GM12878 (cell line): ENCODE results near the gene RAD51. TPM values are rescaled to one million over a fixed set of nuclear protein-coding genes. Genes with fewer than 3 reads are reported as not detected.

Experiments used
- BHLHE40 ChIP-seq, 2 experiments: fragments of 450-650 bp in 1 of 2; IDR thresholded peaks; 2 replicates each; pipeline ENCODE4 v1.6.1; 2011 to 2017; ENCODE audit warnings: low read depth in 2 of 2, borderline replicate concordance in 1 of 2, improper control_type of control experiment in 1 of 2, low read length in 1 of 2, mild to moderate bottlenecking in 1 of 2
- CBX5 ChIP-seq: sonication (generic); IDR thresholded peaks from 2 replicates; pipeline ENCODE4 v1.6.1; 2016; ENCODE audit warnings: low read depth, moderate library complexity, mild to moderate bottlenecking, inconsistent platforms
- CHD1 ChIP-seq: IDR thresholded peaks from 2 replicates; pipeline ENCODE4 v1.6.1; 2012; ENCODE audit warnings: low read depth, low read length, improper control_type of control experiment
- CREM ChIP-seq: IDR thresholded peaks from 2 replicates; pipeline ENCODE4 v1.6.1; 2014; ENCODE audit warnings: antibody characterized with exemption, low read depth
- ETV6 ChIP-seq, 2 experiments: fragments of 450-650 bp in 1 of 2; IDR thresholded peaks in 1 of 2; conservative IDR thresholded peaks in 1 of 2; 2 replicates each; pipeline ENCODE4 v1.6.1; 2014; ENCODE audit warnings: antibody characterized with exemption in 1 of 2, borderline replicate concordance in 1 of 2, low read depth in 1 of 2, mild to moderate bottlenecking in 1 of 2, moderate library complexity in 1 of 2
- FOXM1 ChIP-seq: IDR thresholded peaks from 2 replicates; pipeline ENCODE4 v1.6.1; 2012; ENCODE audit warnings: low read depth, mild to moderate bottlenecking, inconsistent platforms, low read length, moderate library complexity
- HCFC1 ChIP-seq: fragments of 150-350 bp; IDR thresholded peaks from 2 replicates; pipeline ENCODE4 v1.6.1; 2014; ENCODE audit warnings: low read length
- HDAC2 ChIP-seq: fragments of 200-600 bp; sonication (generic); IDR thresholded peaks from 2 replicates; pipeline ENCODE4 v1.6.1; 2017
- IKZF2 ChIP-seq, 2 experiments: fragments of 450-650 bp; IDR thresholded peaks; 2 replicates each; pipeline ENCODE4 v1.6.1; 2017; ENCODE audit warnings: mild to moderate bottlenecking in 2 of 2, moderate library complexity in 2 of 2
- IRF4 ChIP-seq: IDR thresholded peaks from 2 replicates; pipeline ENCODE4 v1.6.1; 2011; ENCODE audit warnings: low read depth, low read length
- MEF2B ChIP-seq: fragments of 450-650 bp; IDR thresholded peaks from 2 replicates; pipeline ENCODE4 v1.6.1; 2018; ENCODE audit warnings: mild to moderate bottlenecking, moderate library complexity; ENCODE audit not compliant: partially characterized antibody, poor library complexity, severe bottlenecking
- MLLT1 ChIP-seq: fragments of 450-650 bp; IDR thresholded peaks from 2 replicates; pipeline ENCODE4 v1.6.1; 2016; ENCODE audit warnings: mild to moderate bottlenecking
- MYC ChIP-seq: IDR thresholded peaks from 2 replicates; pipeline ENCODE4 v1.6.1; 2011; ENCODE audit warnings: mild to moderate bottlenecking, low read length, moderate library complexity, inconsistent platforms; ENCODE audit not compliant: insufficient read depth, insufficient replicate concordance, insufficient read length, severe bottlenecking
- NFXL1 ChIP-seq: fragments of 450-650 bp; IDR thresholded peaks from 2 replicates; pipeline ENCODE4 v1.6.1; 2017; ENCODE audit warnings: antibody characterized with exemption, mild to moderate bottlenecking, borderline replicate concordance
- NR2C1 ChIP-seq: fragments of 450-650 bp; IDR thresholded peaks from 2 replicates; pipeline ENCODE4 v1.6.1; 2017; ENCODE audit warnings: antibody characterized with exemption, mild to moderate bottlenecking, moderate library complexity
- POU2F2 ChIP-seq: IDR thresholded peaks from 3 replicates; pipeline ENCODE4 v1.6.1; 2011; ENCODE audit warnings: low read depth, mild to moderate bottlenecking, low read length, borderline replicate concordance
- SMAD5 ChIP-seq: IDR thresholded peaks from 2 replicates; pipeline ENCODE4 v1.6.1; 2016; ENCODE audit warnings: antibody characterized with exemption, low read depth
- SP1 ChIP-seq: IDR thresholded peaks from one replicate; pipeline ENCODE4 v1.6.1; 2011; ENCODE audit warnings: low read depth, low read length
- SREBF1 ChIP-seq: IDR thresholded peaks from 2 replicates; pipeline ENCODE4 v1.6.1; 2012; ENCODE audit warnings: mild to moderate bottlenecking, low read length
- ZBED1 ChIP-seq: IDR thresholded peaks from 2 replicates; pipeline ENCODE4 v1.6.1; 2016; ENCODE audit warnings: borderline replicate concordance
- polyA plus RNA-seq, 11 experiments: library from polyadenylated mRNA; depleted of rRNA in 4 of 11; unstranded in 6 of 11; stranded (reverse) in 5 of 11; fragments of >200 nt; fragmentation: Nextera tagmentation in 4 of 11; fragmentation: Illumina TruSeq in 1 of 11; extraction: Ambion mirVana in 4 of 11; extraction: Trizol in 1 of 11; gene quantifications; 1 replicate in 1 of 11; 2 replicates in 10 of 11; pipeline versions ENCODE4 v1.2.1 to v1.2.3, GENCODE V29; 2011 to 2016; ENCODE audit warnings: inconsistent platforms in 2 of 11, missing spikeins in 2 of 11, low read depth in 1 of 11
- total RNA-seq, 4 experiments: library from RNA; depleted of rRNA in 3 of 4; stranded (reverse); fragments of >200 nt in 3 of 4; fragmentation: Illumina TruSeq in 1 of 4; extraction: Trizol in 1 of 4; gene quantifications; 2 replicates each; pipeline versions ENCODE4 v1.2.1 to v1.2.3, GENCODE V29; 2013 to 2021
- TF ChIP-seq, protein P1 (sequence below): fragments of 450-650 bp; IDR thresholded peaks from 2 replicates; pipeline ENCODE4 v1.6.1; 2018; ENCODE audit warnings: mild to moderate bottlenecking, low read depth, moderate library complexity; ENCODE audit not compliant: partially characterized antibody
- TF ChIP-seq, protein P2 (sequence below): fragments of 450-650 bp; IDR thresholded peaks from 2 replicates; pipeline ENCODE4 v1.6.1; 2017; ENCODE audit warnings: borderline replicate concordance
- TF ChIP-seq, protein P3 (sequence below): fragments of 450-650 bp; IDR thresholded peaks from 2 replicates; pipeline ENCODE4 v1.6.1; 2017; ENCODE audit warnings: mild to moderate bottlenecking

Gene RAD51
- total and polyA plus RNA-seq, 10 of the 15 experiments (the other 5 are each of a cell fraction or from before 2014, with no cell fraction given): 13.1 to 55.0 (median 30.6) TPM

DNA sequence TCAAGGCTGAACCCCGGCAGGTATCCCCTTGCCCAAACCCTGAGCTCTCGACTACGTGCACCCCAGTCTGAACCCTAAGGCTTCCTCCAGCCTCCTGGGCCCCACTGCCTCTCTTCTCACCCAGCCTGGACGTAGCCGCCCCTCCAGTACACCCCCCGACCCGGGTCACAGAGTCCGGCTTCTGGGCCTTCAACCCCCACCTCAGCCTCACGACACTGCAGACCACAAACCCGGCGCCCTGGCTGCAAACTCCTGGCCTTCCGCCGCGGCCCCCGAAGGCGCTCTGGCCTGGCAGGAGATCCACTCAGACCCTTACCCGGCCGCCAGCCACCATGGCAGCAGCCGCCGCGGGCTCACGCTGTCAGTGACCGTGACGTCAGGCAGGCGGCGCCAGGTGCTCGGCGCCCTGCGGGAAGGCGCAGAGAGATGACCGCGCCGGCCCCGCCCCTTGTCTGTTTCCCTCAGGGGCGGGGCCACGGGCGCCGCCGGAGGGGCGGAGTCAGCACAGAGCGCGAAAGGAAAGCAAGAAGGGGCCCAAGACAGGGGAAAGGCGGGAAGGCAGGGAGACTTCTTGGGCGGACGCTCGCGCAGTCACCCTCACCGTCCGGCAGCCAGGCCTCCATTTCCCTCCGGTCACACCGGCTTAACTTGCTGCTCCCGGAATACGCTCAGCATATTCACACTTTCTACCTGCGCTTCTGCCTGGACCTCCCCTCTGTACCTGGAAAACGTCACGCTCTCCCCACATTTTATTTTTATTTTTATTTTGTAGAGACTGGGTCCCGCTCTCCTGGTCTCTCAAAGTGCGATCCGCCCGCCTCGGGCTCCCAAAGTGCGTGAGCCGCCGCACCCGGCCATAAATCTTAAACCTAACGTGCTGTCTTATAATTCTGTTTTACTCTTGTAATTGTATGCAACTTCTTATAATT, 60.2 kb downstream of the RAD51 start, which contains the start of gene RMDN3 (continued):
- TF ChIP-seq, protein P1, sequence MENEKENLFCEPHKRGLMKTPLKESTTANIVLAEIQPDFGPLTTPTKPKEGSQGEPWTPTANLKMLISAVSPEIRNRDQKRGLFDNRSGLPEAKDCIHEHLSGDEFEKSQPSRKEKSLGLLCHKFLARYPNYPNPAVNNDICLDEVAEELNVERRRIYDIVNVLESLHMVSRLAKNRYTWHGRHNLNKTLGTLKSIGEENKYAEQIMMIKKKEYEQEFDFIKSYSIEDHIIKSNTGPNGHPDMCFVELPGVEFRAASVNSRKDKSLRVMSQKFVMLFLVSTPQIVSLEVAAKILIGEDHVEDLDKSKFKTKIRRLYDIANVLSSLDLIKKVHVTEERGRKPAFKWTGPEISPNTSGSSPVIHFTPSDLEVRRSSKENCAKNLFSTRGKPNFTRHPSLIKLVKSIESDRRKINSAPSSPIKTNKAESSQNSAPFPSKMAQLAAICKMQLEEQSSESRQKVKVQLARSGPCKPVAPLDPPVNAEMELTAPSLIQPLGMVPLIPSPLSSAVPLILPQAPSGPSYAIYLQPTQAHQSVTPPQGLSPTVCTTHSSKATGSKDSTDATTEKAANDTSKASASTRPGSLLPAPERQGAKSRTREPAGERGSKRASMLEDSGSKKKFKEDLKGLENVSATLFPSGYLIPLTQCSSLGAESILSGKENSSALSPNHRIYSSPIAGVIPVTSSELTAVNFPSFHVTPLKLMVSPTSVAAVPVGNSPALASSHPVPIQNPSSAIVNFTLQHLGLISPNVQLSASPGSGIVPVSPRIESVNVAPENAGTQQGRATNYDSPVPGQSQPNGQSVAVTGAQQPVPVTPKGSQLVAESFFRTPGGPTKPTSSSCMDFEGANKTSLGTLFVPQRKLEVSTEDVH: peak; percentile 76
- TF ChIP-seq SREBF1 (no peak), MEF2B (no peak), HCFC1 (peak; percentile 83), CHD1 (no peak), ZBED1 (no peak), CREM (peak; percentile 100), MLLT1 (peak; percentile 39; the same call in 1 of the 2 replicates), IKZF2 (IDR thresholded peaks at IDR 0.05) (no peak; a peak in 1 of 4 replicates), ETV6 (conservative IDR thresholded peaks at IDR 0.05 in 1 of 2, IDR thresholded peaks at IDR 0.05 in 1 of 2; ENCODE audit: borderline replicate concordance in 1 of 2, low read depth in 1 of 2) (no peak), NFXL1 (no peak), SP1 (peak; percentile 87), HDAC2 (no peak), CBX5 (no peak), SMAD5 (0 out of 2 replicates have a peak, but pooled peaks have one; percentile 54), MYC (no peak), BHLHE40 (IDR thresholded peaks at IDR 0.05; ENCODE audit: borderline replicate concordance in 1 of 2, low read depth in 2 of 2, low read length in 1 of 2) (peak; percentile 18 to 78; a peak in 2 of 4 replicates), FOXM1 (no peak), IRF4 (no peak), NR2C1 (peak; percentile 27; the same call in 1 of the 2 replicates), POU2F2 (no peak)
- TF ChIP-seq, protein P2, sequence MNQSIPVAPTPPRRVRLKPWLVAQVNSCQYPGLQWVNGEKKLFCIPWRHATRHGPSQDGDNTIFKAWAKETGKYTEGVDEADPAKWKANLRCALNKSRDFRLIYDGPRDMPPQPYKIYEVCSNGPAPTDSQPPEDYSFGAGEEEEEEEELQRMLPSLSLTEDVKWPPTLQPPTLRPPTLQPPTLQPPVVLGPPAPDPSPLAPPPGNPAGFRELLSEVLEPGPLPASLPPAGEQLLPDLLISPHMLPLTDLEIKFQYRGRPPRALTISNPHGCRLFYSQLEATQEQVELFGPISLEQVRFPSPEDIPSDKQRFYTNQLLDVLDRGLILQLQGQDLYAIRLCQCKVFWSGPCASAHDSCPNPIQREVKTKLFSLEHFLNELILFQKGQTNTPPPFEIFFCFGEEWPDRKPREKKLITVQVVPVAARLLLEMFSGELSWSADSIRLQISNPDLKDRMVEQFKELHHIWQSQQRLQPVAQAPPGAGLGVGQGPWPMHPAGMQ: no peak
- TF ChIP-seq, protein P3, sequence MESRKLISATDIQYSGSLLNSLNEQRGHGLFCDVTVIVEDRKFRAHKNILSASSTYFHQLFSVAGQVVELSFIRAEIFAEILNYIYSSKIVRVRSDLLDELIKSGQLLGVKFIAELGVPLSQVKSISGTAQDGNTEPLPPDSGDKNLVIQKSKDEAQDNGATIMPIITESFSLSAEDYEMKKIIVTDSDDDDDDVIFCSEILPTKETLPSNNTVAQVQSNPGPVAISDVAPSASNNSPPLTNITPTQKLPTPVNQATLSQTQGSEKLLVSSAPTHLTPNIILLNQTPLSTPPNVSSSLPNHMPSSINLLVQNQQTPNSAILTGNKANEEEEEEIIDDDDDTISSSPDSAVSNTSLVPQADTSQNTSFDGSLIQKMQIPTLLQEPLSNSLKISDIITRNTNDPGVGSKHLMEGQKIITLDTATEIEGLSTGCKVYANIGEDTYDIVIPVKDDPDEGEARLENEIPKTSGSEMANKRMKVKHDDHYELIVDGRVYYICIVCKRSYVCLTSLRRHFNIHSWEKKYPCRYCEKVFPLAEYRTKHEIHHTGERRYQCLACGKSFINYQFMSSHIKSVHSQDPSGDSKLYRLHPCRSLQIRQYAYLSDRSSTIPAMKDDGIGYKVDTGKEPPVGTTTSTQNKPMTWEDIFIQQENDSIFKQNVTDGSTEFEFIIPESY: no peak
